C1 segment of cervical spinal cord (tissue), 14 donors: ENCODE data around the gene CACNA1G.

Source experiments
- DNase-seq, 14 donors: peaks; one replicate each; lab custom pipeline; 2025; lab: John Stamatoyannopoulos, UW

Gene CACNA1G

GRCh38 chr17:50645748-50646682 lies 85.5 kb downstream of the CACNA1G start:
- no peak for DNase-seq

- peak in 1 of 14 donors; percentile 31 for DNase-seq
Measured at GRCh38 chr17:50647187-50647586, 86.7 kb downstream of the CACNA1G start.

DNA sequence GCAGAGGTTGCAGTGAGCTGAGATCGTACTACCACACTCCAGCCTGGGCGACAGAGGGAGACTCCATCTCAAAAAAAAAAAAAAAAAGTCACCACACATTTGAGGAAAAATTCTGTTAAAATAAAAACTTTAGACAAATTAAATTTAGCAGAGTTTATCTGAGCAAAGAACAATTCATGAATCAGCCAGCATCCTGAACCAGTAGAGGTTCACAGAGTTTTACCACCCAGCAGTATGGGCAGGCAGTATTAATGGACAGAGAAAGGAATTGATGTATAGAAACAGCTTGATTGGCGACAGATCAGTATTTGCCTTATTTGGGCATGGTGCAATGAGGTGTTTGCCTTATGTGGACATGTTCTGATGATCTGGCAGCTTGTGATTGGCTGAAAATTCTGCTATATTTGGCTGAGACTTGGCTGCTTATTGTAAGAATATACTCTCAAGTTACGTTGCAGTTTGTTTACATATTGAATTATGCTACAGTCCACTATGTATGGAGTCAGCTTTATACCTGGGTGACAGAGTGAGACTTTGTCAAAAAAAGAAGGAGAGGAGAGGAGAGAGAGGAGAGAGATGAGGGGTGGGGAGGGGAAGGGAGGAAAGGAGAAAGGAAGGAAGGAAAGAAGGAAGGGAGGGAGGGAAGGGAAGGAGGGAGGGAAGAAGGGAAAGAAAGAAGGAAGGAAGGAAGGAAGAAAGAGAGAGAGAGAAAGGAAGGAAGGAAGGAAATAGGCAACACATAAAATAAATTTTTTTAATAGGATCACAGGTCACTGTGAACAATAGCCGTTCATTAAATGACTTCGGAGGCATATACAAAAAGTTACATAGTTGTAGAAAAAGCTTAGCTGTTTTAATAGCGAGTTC lies 88.8 kb downstream of the CACNA1G start:
- no peak for DNase-seq

DNA sequence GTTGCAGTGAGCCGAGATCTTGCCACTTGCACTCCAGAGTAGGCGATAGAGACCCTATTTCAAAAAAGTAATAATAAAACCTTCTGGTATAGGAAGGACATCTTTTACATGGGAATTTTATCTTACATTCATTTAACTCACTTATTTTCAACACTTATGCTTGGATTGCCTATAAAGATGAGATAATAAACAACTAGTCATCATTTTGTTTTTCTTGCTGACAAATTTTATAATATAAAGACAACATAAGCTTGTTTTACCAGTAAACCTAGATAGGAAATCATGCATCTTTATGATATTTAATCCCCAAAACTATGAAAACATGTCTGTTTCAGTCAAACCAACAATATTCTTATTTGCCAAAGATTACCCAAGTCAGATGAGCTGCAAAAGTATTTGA lies 91.1 kb downstream of the CACNA1G start:
- no peak for DNase-seq

DNA sequence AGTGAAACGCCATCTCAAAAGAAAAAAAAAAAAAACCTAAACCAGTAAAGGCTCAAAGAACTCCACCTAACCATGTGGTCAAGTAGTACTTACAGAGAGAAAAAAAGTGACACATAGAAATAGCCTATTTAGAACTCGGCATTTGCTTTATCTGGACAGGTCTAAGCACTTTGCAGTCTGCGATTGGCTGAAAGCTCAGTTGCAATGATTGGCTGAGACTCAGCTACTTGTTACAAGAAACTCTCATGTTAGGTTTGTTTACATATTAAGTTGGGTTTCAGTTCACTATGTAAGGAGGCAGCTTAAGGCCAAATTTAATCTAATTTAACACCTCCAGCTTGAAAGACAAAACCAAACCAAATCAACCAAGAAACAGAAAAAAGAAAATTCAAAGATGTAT lies 93.2 kb downstream of the CACNA1G start:
- no peak for DNase-seq

GRCh38 chr17:50656509-50656908 lies 96.0 kb downstream of the CACNA1G start:
- DNase-seq: no peak

- no peak for DNase-seq
Measured at GRCh38 chr17:50657054-50657453, 96.5 kb downstream of the CACNA1G start.

- no peak for DNase-seq
Measured at GRCh38 chr17:50657627-50658026, 97.1 kb downstream of the CACNA1G start.

DNA sequence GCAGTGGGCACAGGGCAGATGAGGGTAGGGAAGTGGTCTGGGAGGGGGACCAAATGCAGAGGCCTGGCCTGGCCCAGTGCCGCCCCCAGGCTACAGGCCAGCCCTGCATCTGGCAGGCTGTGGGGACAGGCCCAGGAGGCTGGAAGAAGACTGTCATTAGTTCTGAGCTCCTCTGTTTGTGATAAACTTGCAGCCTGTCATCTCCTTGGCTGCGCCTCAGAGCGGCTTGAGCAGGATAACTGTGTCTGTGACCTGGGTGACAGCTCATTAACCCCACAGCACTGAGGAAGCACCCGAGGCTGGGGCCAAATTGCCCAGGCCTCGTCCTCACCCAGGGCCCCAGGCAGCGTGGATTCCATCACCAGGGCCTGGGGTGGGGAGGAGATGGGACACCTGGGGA lies 98.1 kb downstream of the CACNA1G start:
- no peak for DNase-seq

DNA sequence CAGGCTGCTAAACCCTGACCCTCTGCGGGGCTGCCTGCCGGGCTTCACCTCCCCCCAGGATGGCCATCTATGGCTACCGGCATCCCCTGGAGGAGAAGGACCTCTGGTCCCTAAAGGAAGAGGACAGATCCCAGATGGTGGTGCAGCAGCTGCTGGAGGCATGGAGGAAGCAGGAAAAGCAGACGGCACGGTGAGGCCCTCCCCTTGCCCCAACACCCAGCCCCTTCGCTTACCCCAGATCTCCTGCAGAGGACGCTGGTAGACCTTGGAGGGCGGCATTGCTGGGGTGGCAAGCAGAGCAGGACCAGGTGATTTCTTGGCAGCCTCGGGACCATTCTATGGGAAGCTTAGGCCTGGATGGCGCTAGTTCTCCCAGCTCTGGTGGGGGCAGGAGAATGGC lies 98.7 kb downstream of the CACNA1G start:
- no peak for DNase-seq

GRCh38 chr17:50660042-50660886 lies 99.7 kb downstream of the CACNA1G start:
- DNase-seq: no peak

DNA sequence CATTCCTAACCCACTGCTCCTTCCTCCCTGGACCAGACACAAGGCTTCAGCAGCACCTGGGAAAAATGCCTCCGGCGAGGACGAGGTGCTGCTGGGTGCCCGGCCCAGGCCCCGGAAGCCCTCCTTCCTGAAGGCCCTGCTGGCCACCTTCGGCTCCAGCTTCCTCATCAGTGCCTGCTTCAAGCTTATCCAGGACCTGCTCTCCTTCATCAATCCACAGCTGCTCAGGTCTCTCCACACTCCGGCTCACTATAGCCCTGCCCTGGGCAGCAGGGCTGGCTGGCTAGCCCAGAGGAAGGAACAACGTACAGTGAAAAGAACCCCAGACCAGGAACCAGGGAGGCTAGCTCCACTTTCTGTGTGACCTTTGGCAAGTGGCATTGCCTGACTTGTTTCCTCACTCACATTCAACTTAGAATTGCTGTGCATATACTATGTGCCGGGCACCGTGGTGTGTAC lies 100.4 kb downstream of the CACNA1G start:
- no peak for DNase-seq

GRCh38 chr17:50661348-50661747 lies 100.8 kb downstream of the CACNA1G start:
- no peak for DNase-seq

DNA sequence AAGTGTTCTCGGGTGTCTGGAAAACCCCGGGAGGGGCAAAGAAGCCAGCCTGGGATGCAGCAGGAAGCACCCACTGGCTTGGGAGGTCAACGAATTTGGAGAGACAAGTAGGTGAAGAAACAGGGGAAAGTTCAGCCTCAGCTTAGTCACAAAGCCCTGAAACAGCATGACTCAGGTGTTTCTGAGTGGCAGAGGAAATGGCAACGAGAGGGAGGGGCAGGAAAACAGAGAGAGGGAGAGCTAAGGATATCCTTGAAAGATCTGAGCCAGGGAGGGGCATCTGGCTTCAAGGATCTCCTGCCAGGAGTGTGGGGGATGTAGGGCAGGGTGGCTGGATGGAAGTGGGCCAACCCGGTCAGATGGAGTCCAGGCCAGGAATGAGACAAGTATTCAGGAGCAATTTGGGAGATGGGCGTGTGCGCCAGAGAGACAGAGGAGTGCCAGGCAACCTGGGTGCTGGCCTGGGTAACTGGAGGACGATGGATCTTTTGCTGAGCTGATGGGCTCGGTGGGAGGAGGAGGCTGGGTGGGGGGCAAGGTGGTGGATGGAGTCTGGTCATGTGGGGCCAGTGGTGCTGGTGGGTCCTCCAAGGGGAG lies 101.4 kb downstream of the CACNA1G start:
- DNase-seq: peak in 2 of 14 donors; percentile 20 to 32

GRCh38 chr17:50662632-50663225 lies 102.2 kb downstream of the CACNA1G start:
- no peak for DNase-seq

GRCh38 chr17:50663812-50664374 lies 103.4 kb downstream of the CACNA1G start:
- DNase-seq: no peak

- no peak for DNase-seq
Measured at GRCh38 chr17:50664788-50665458, 104.4 kb downstream of the CACNA1G start.

DNA sequence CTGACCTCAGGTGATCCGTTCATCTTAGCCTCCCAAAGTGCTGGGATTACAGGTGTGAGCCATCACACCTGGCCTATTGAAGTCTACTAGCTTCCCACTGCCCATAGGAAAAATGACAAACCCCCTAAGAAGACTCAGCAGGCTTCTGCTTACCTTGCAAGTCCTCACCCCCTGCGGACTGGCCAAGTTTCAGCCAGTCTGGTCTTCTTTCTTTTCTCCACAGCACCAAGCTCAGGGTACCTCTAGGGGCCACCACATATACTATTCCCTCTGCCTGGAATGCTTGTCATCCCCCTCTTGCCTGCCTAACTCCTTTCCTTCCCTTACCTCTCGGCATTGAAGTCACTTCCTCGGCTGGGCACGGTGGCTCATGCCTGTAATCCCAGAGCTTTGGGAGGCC lies 105.3 kb downstream of the CACNA1G start:
- no peak for DNase-seq

GRCh38 chr17:50666316-50666715 lies 105.8 kb downstream of the CACNA1G start:
- DNase-seq: no peak
